Measurements from ENCODE around the gene EPS8L3.
"Not testable (repeated sequence)": the region's sequence is repeated elsewhere in the genome, so short reads cannot be mapped to it uniquely, and the experiment has no call there.

Gene EPS8L3

DNA sequence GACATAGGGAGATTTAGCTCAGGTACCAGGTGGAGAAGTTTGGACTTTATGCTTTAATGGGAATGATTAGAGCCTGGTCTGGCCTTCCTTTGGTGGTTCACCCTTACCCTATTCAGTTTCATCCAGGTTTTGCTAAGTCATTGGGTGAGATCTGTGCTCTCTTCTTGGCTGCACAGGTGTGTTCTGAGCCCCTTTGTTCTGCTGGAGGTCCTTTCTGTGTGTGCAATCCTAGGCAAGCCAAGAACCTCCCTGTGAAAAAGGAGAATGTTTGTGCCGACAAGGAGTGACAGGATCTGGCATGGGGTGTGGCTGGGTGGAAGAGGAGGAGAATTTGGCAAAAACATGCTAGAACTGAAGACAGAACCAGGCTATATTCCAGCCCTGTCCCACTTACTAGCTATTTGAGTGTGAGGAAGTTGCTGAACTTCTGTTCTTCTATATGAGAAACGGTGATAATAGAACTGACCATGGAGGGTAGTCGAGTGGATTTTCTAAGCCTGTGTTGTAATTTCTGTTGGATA is 47.1 kb downstream of the EPS8L3 start:
- no peak for DNase-seq (ENCODE audit: low read depth)
- TF ChIP-seq POLR2A (IDR thresholded peaks at IDR 0.05; ENCODE audit: extremely low read depth, insufficient read length): no peak
- no peak for TF ChIP-seq MAX (IDR thresholded peaks at IDR 0.05; ENCODE audit: low read depth, low read length)
- TF ChIP-seq CTCF (IDR thresholded peaks at IDR 0.05; ENCODE audit: low read depth, low read length): no peak
- no peak for TF ChIP-seq MYC (IDR thresholded peaks at IDR 0.05; ENCODE audit: low read depth, low read length)
- H3K4me3 ChIP-seq (ENCODE audit: low read depth, low read length): no peak overlapping the region

DNA sequence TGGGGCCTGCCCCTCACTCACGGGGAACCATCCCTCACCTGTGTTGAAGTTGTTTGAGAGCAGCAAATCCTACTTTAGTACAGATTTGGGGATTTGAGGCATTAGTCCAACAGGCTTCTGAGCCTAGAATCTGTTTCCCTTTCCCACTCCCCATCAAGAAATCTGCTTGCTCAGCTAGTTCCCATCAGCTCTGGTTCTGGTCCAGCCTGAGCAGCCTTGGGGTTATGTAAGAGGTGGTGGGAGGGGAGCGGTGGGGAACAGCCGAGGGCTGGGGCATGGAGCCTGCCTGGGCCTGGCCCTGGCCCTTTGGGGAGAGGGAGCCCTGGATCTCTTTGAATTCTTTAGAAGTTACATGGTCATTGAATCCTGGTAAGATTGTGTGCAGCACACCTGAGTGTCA is 47.6 kb downstream of the EPS8L3 start:
- TF ChIP-seq MAX (IDR thresholded peaks at IDR 0.05; ENCODE audit: low read depth, low read length) (no peak), CTCF (IDR thresholded peaks at IDR 0.05; ENCODE audit: low read depth, low read length) (no peak), MYC (IDR thresholded peaks at IDR 0.05; ENCODE audit: low read depth, low read length) (no peak), POLR2A (IDR thresholded peaks at IDR 0.05; ENCODE audit: extremely low read depth, insufficient read length) (no peak)
- DNase-seq (ENCODE audit: low read depth): no peak
- no peak overlapping the region for H3K4me3 ChIP-seq (ENCODE audit: low read depth, low read length)

DNA sequence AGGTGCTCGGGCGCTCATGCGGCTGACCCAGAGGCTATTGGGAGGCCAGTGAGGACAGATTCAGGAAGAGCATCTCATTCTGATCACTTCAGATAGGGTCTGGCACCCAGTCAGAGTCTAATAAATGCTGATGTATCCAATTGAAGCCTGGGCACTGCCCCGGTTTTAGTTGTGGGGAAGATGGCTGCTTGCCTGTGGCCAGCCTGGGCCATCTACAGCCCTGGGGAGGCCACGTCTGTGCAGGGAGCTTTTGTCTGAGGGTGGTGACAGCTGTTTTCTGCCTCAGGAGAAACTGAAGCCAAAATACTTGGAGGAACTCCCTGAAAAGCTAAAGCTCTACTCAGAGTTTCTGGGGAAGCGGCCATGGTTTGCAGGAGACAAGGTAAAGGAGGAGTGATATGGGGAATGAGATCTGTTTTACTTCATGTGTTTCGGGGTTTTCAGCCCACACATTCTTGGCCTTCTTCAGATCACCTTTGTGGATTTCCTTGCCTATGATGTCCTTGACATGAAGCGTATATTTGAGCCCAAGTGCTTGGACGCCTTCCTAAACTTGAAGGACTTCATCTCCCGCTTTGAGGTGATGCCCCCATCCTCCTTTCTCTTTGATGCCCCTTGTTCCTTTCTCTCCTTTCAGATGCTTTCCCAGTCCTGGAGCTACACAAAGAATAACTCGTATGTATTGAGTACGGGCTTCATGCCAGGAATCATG is 48.9 kb downstream of the EPS8L3 start:
- TF ChIP-seq MYC (IDR thresholded peaks at IDR 0.05; ENCODE audit: low read depth, low read length): no peak
- no peak for TF ChIP-seq MAX (IDR thresholded peaks at IDR 0.05; ENCODE audit: low read depth, low read length)
- TF ChIP-seq POLR2A (IDR thresholded peaks at IDR 0.05; ENCODE audit: extremely low read depth, insufficient read length): no peak
- no peak for TF ChIP-seq CTCF (IDR thresholded peaks at IDR 0.05; ENCODE audit: low read depth, low read length)
- H3K4me3 ChIP-seq (ENCODE audit: low read depth, low read length): no peak overlapping the region
- DNase-seq (ENCODE audit: low read depth): no peak

DNA sequence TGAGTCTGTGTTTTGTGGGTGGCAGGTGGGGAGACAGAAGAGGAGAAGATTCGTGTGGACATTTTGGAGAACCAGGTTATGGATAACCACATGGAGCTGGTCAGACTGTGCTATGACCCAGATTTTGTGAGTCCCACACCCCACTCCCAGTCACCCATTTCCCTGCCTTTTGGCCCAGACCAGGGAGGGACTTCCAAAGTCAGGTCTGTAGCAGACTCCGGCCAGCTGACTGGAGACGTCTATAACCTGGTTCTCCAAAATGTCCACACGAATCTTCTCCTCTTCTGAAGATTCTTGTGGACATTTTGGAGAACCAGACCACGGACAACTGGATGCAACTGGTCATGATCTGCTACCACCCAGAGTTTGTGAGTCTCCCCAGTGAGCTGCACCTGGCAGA is 50.1 kb downstream of the EPS8L3 start:
- no peak for DNase-seq (ENCODE audit: low read depth)
- no peak overlapping the region for H3K4me3 ChIP-seq (ENCODE audit: low read depth, low read length)
- TF ChIP-seq CTCF (IDR thresholded peaks at IDR 0.05; ENCODE audit: low read depth, low read length) (no peak), POLR2A (IDR thresholded peaks at IDR 0.05; ENCODE audit: extremely low read depth, insufficient read length) (no peak), MAX (IDR thresholded peaks at IDR 0.05; ENCODE audit: low read depth, low read length) (no peak), MYC (IDR thresholded peaks at IDR 0.05; ENCODE audit: low read depth, low read length) (no peak)

- peak; percentile 0 for DNase-seq (ENCODE audit: low read depth)
- no peak overlapping the region for H3K4me3 ChIP-seq (ENCODE audit: low read depth, low read length)
- TF ChIP-seq MAX (IDR thresholded peaks at IDR 0.05; ENCODE audit: low read depth, low read length): no peak
- TF ChIP-seq POLR2A (IDR thresholded peaks at IDR 0.05; ENCODE audit: extremely low read depth, insufficient read length): no peak
- no peak for TF ChIP-seq CTCF (IDR thresholded peaks at IDR 0.05; ENCODE audit: low read depth, low read length)
- TF ChIP-seq MYC (IDR thresholded peaks at IDR 0.05; ENCODE audit: low read depth, low read length): no peak
Observed at GRCh38 chr1:109712321-109712864, 51.3 kb downstream of the EPS8L3 start.

DNA sequence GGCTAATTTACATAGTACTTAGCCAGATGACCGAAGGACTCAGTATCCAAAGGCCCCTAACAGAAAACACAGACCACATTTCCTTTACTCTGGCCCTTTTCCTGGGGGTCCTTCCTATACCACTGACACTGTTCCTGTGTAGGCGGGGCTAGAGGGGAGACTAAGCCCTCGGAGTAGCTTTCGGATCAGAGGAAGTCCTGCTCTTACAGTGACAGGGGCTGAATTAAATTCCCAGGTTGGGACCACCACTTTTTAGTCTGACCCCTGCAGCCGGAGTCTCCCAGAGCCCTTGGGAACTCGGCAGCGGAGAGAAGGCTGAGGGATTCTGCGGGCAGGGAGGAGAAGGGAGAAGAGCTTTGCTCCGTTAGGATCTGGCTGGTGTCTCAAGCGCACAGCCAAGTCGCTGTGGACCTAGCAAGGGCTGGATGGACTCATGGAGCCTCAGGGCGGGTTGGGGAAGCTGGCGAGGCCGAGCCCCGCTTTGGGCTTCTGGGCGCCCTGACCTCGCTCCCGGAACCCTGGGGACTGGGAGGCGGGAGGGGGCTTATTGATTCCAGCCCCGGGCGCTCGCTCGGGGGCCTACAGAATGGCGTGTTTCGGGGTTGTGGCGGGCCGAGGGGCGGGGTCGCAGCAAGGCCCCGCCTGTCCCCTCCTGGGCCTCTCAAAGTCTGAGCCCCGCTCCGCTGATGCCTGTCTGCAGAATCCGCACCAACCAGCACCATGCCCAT is 52.0 kb downstream of the EPS8L3 start, which contains the start of gene GSTM5:
Gene GSTM5, plus strand, starts transcription at position 659 of the 728 bp plus-strand sequence. Its CDS starts 62 bp downstream, at position 721.
- DNase-seq (ENCODE audit: low read depth); H3K4me3 ChIP-seq (ENCODE audit: low read depth, low read length): not testable (repeated sequence)

- DNase-seq (ENCODE audit: low read depth); H3K4me3 ChIP-seq (ENCODE audit: low read depth, low read length): not testable (repeated sequence)
Observed at GRCh38 chr1:109709822-109710221, 53.9 kb downstream of the EPS8L3 start.

DNA sequence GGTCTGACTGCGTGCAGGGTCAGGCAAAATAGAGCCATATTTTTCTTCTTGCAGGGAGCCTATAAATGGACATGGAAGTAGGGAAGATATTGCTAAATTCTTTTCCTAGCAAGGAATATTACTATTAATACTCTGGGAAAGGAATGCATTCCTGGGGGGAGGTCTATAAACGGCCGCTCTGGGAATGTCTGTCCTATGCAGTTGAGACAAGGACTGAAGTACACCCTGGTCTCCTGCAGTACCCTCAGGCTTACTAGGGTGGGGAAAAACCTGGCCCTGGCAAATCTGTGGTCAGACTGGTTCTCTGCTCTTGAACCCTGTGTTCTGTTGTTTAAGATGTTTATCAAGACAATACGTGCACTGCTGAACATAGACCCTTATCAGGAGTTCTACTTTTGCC is 54.8 kb downstream of the EPS8L3 start:
- H3K4me3 ChIP-seq (ENCODE audit: low read depth, low read length); DNase-seq (ENCODE audit: low read depth): not testable (repeated sequence)
